A673 (cell line): ENCODE results near the gene RAB28. TPM values are rescaled to one million over a fixed set of nuclear protein-coding genes. Genes with fewer than 3 reads are reported as not detected.

ENCODE experiments used
- BruUV-seq: library from RNA; stranded (reverse); fragments of 400-500 nt; replicated peaks from 2 replicates; lab custom pipeline; 2021; lab: Mats Ljungman, UMichigan
- CTCF ChIA-PET: fragments of 300-600 bp; sonication (Branson Sonifier 250); formaldehyde crosslinking; loops from one replicate; lab custom pipeline; 2022; ENCODE audit warnings: antibody characterized with exemption; lab: Charles Lee
- POLR2A ChIA-PET: fragments of 300-600 bp; sonication (Branson Sonifier 250); formaldehyde crosslinking; loops from one replicate; lab custom pipeline; 2022; ENCODE audit warnings: antibody characterized with exemption; ENCODE audit not compliant: low non-redundant PET; lab: Charles Lee
- DNase-seq: peaks from one replicate; pipeline ENCODE4 v3.0.0-alpha.2; 2015; ENCODE audit warnings: low spot score
- H3K27ac ChIP-seq: fragments of 200-600 bp; sonication (generic); 2 replicates; pipeline ENCODE4 v1.5.1; 2016; ENCODE audit warnings: mixed run types, low read depth, mild to moderate bottlenecking, mixed read lengths, antibody characterized with exemption, low read length; ENCODE audit not compliant: poor library complexity, severe bottlenecking
- H3K27me3 ChIP-seq: fragments of 200-600 bp; sonication (generic); replicated peaks from 2 replicates; pipeline ENCODE4 v1.6.1; 2017; ENCODE audit warnings: mixed run types, low read depth, mild to moderate bottlenecking, mixed read lengths, antibody characterized with exemption, low read length; ENCODE audit not compliant: insufficient read depth, poor library complexity
- H3K36me3 ChIP-seq: fragments of 200-600 bp; sonication (generic); 2 replicates; pipeline ENCODE4 v1.6.1; 2016; ENCODE audit warnings: mixed run types, mild to moderate bottlenecking, mixed read lengths, antibody characterized with exemption, low read length; ENCODE audit not compliant: insufficient read depth, poor library complexity, severe bottlenecking
- H3K4me1 ChIP-seq: fragments of 200-600 bp; sonication (generic); 2 replicates; pipeline ENCODE4 v1.6.1; 2017; ENCODE audit warnings: mixed run types, mild to moderate bottlenecking, mixed read lengths, antibody characterized with exemption, low read length; ENCODE audit not compliant: insufficient read depth, poor library complexity, severe bottlenecking
- H3K4me3 ChIP-seq: fragments of 200-600 bp; sonication (generic); 2 replicates; pipeline ENCODE4 v1.5.1; 2016; ENCODE audit warnings: low read depth, mixed run types, mild to moderate bottlenecking, mixed read lengths, low read length; ENCODE audit not compliant: poor library complexity, severe bottlenecking
- H3K9me3 ChIP-seq: fragments of 200-600 bp; sonication (generic); 2 replicates; pipeline ENCODE4 v1.6.1; 2016; ENCODE audit warnings: mixed run types, low read depth, mild to moderate bottlenecking, mixed read lengths, antibody characterized with exemption, low read length; ENCODE audit not compliant: poor library complexity, severe bottlenecking
- EZH2 ChIP-seq: fragments of 200-600 bp; sonication (generic); IDR thresholded peaks from 2 replicates; pipeline ENCODE4 v1.6.1; 2017; ENCODE audit warnings: borderline replicate concordance, low read depth, mild to moderate bottlenecking, mixed read lengths, antibody characterized with exemption, low read length; ENCODE audit not compliant: poor library complexity, severe bottlenecking
- intact Hi-C: fragments of 100-400 bp; cut with micrococcal nuclease; formaldehyde crosslinking; loops from one replicate; pipeline ENCODE4 v1.10.0; 2022; ENCODE audit not compliant: unreplicated experiment
- total RNA-seq: library from RNA; stranded (reverse); gene quantifications from 2 replicates; pipeline ENCODE4 v1.2.3, GENCODE V29; 2021
- TF ChIP-seq, protein P1 (sequence below): fragments of 300-800, 200-600 bp; sonication (generic); conservative IDR thresholded peaks from 2 replicates; pipeline ENCODE4 v1.5.1; 2017; ENCODE audit warnings: low read depth, mild to moderate bottlenecking, antibody characterized with exemption, low read length, moderate library complexity, mixed read lengths

Gene RAB28
- total RNA-seq, 1 experiment from 2014 or later, result 22.6 TPM

DNA sequence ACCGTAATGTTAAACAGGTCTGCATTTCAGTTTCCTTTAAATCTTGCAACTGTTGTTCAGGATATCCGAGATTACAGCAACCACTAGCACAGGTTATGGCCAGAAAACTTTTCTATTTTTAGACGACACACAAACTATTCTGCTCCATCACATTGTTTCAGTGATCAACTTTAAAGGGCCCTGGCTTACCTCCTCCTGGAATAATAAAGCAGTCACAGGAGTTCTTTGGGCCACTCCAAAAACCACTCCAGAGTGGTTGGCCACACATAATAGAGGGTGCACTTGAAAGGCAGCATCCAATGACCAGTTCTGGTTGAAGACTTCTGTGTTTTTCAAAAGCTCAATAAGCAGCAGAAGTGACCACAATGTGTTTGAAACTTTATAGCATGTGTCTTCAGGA, 118.9 kb downstream of the RAB28 start:
- BruUV-seq, result no TSS peak
- TF ChIP-seq, protein P1, sequence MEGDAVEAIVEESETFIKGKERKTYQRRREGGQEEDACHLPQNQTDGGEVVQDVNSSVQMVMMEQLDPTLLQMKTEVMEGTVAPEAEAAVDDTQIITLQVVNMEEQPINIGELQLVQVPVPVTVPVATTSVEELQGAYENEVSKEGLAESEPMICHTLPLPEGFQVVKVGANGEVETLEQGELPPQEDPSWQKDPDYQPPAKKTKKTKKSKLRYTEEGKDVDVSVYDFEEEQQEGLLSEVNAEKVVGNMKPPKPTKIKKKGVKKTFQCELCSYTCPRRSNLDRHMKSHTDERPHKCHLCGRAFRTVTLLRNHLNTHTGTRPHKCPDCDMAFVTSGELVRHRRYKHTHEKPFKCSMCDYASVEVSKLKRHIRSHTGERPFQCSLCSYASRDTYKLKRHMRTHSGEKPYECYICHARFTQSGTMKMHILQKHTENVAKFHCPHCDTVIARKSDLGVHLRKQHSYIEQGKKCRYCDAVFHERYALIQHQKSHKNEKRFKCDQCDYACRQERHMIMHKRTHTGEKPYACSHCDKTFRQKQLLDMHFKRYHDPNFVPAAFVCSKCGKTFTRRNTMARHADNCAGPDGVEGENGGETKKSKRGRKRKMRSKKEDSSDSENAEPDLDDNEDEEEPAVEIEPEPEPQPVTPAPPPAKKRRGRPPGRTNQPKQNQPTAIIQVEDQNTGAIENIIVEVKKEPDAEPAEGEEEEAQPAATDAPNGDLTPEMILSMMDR, result no peak
- no peak for TF ChIP-seq EZH2
- H3K27me3 ChIP-seq, result no peaks in the 10 kb centered on the region
- H3K4me1 ChIP-seq, result no peaks in the 10 kb centered on the region
- DNase-seq, result no peak
- no peaks in the 10 kb centered on the region for H3K36me3 ChIP-seq
- ChIA-PET CTCF (no interaction called here), POLR2A (no interaction called here)
- no peak overlapping the region for H3K4me3 ChIP-seq
- H3K27ac ChIP-seq, result no peak overlapping the region
- intact Hi-C loops, result no loop called here
- H3K9me3 ChIP-seq, result no peaks in the 10 kb centered on the region

DNA sequence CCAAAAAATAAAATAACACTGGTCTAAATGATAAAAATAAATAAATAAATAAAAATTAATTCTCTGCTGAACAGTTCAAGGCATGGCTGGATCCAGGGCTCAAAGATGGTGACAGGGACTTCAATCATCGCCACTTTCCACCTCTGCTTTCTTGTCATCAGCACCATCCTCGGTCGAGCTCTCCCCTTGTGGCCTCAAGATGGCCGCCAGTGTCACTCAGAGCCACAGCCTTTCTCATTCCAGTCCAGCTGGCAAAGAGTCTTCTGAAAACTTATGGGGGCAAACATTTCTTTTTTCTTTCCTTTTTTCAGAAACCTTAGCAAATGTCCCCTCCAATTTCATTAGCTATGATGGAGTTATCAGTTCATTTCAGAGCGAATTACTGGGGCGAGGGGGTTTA, 119.5 kb downstream of the RAB28 start:
- intact Hi-C loops, result no loop called here
- ChIA-PET CTCF (no interaction called here), POLR2A (no interaction called here)
- BruUV-seq, result no TSS peak
- Histone ChIP-seq H3K4me1 (no peaks in the 10 kb centered on the region), H3K27ac (no peak overlapping the region), H3K4me3 (no peak overlapping the region), H3K9me3 (no peaks in the 10 kb centered on the region), H3K27me3 (no peaks in the 10 kb centered on the region), H3K36me3 (no peaks in the 10 kb centered on the region)
- DNase-seq, result no peak
- no peak for TF ChIP-seq EZH2
- TF ChIP-seq, protein P1, result no peak

DNA sequence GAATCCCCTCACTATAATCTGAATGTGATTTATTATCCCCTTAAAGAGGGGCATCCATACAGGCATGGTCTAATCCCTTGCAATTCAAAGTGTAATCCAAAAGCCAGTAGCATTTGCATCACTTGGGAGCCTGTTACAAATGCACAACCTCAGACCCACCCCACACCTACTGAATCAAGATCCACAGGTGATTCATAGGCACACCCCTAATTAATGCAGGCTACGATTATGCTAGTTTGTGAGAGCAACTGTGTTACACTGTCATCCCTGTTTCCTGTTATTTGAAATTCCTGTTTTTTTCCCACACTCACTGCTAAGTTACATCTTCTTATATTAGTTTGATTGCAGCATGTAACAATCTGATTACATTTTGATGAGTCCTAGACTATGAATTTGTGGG, 120.0 kb downstream of the RAB28 start:
- no peaks in the 10 kb centered on the region for H3K9me3 ChIP-seq
- CTCF ChIA-PET, result no interaction called here
- intact Hi-C loops, result no loop called here
- DNase-seq, result no peak
- H3K27ac ChIP-seq, result no peak overlapping the region
- POLR2A ChIA-PET, result no interaction called here
- H3K4me1 ChIP-seq, result no peaks in the 10 kb centered on the region
- no peaks in the 10 kb centered on the region for H3K36me3 ChIP-seq
- TF ChIP-seq, protein P1, result no peak
- TF ChIP-seq EZH2, result no peak
- BruUV-seq, result no TSS peak
- no peaks in the 10 kb centered on the region for H3K27me3 ChIP-seq
- H3K4me3 ChIP-seq, result no peak overlapping the region
